ENCODE measurements around the gene PLEKHM3.

GRCh38 chr2:207777124-207777523 lies 248.2 kb downstream of the PLEKHM3 start:
- no peak for TF ChIP-seq CTCF (conservative IDR thresholded peaks at IDR 0.05 in 1 of 2, IDR thresholded peaks at IDR 0.05 in 1 of 2; ENCODE audit: low read depth in 1 of 2, low read length in 2 of 2)
- no peak for TF ChIP-seq EZH2 (IDR thresholded peaks at IDR 0.05; ENCODE audit: low read length, missing control alignments)

All from fibroblast of lung (primary cell).